H1 (cell line): ENCODE data around the gene STX5. TPM values are rescaled to one million over a fixed set of nuclear protein-coding genes. Genes with fewer than 3 reads are reported as not detected.

Source experiments
- CTCF ChIA-PET: fragments of 300-600 bp; sonication (Branson Sonifier 250); formaldehyde crosslinking; loops from one replicate; lab custom pipeline; 2021; ENCODE audit not compliant: partially characterized antibody; lab: Charles Lee
- POLR2A ChIA-PET: fragments of 300-600 bp; sonication (Branson Sonifier 250); formaldehyde crosslinking; loops from one replicate; lab custom pipeline; 2021; ENCODE audit warnings: inconsistent platforms; ENCODE audit not compliant: partially characterized antibody; lab: Charles Lee
- DNase-seq, 2 experiments: peaks; one replicate each; pipeline versions ENCODE4 v3.0.0 to v3.0.0-alpha.2; 2010 to 2022; ENCODE audit warnings: low spot score in 2 of 2, low read depth in 1 of 2, mixed read lengths in 1 of 2
- FAIRE-seq: peaks from 2 replicates; lab custom pipeline; 2011; peaks lifted over from hg19 to GRCh38; lab: Jason Lieb, UNC
- H2AFZ ChIP-seq: 2 replicates; pipeline ENCODE4 v1.8.1; 2012; ENCODE audit warnings: low read length, inconsistent platforms
- H2AK5ac ChIP-seq: 2 replicates; pipeline ENCODE4 v1.6.1; 2013; ENCODE audit warnings: low read depth, low read length
- H2BK120ac ChIP-seq: replicated peaks from 2 replicates; pipeline ENCODE3; 2013; ENCODE audit warnings: low read depth, low read length, inconsistent platforms
- H2BK12ac ChIP-seq: 2 replicates; pipeline ENCODE4 v1.6.1; 2013; ENCODE audit warnings: low read depth, low read length
- H2BK15ac ChIP-seq: 2 replicates; pipeline ENCODE4 v1.6.1; 2013; ENCODE audit warnings: low read length
- H2BK20ac ChIP-seq: 2 replicates; pipeline ENCODE4 v1.6.1; 2013; ENCODE audit warnings: low read length
- H2BK5ac ChIP-seq: 2 replicates; pipeline ENCODE4 v1.6.1; 2013; ENCODE audit warnings: low read depth, low read length
- H3K14ac ChIP-seq: 2 replicates; pipeline ENCODE4 v1.6.1; 2013; ENCODE audit warnings: inconsistent platforms; ENCODE audit not compliant: insufficient read length
- H3K18ac ChIP-seq: 2 replicates; pipeline ENCODE4 v1.6.1; 2013; ENCODE audit warnings: low read length; ENCODE audit errors: extremely low read depth
- H3K23ac ChIP-seq: 2 replicates; pipeline ENCODE4 v1.6.1; 2013; ENCODE audit warnings: inconsistent platforms; ENCODE audit not compliant: insufficient read length
- H3K23me2 ChIP-seq: 2 replicates; pipeline ENCODE4 v1.6.1; 2013; ENCODE audit warnings: low read depth, low read length
- H3K27ac ChIP-seq: 2 replicates; pipeline ENCODE4 v1.6.1; 2011; ENCODE audit warnings: low read depth, low read length, inconsistent platforms
- H3K27me3 ChIP-seq, 4 experiments: replicated peaks in 1 of 4; 1 replicate in 1 of 4; 2 replicates in 3 of 4; pipeline versions ENCODE4 v1.6.1 to v1.8.1; 2011 to 2013; ENCODE audit warnings: low read length in 3 of 4, mild to moderate bottlenecking in 3 of 4, inconsistent platforms in 2 of 4, mixed read lengths in 2 of 4, moderate library complexity in 1 of 4; ENCODE audit not compliant: control insufficient read depth in 3 of 4, insufficient read depth in 3 of 4; ENCODE audit errors: extremely low read depth in 1 of 4
- H3K36me3 ChIP-seq, 4 experiments: 2 replicates each; pipeline versions ENCODE4 v1.6.1 to v1.8.1; 2011 to 2013; ENCODE audit warnings: mild to moderate bottlenecking in 4 of 4, low read length in 3 of 4, moderate library complexity in 2 of 4, control low read depth in 1 of 4, inconsistent platforms in 1 of 4; ENCODE audit not compliant: insufficient read depth in 4 of 4, control insufficient read depth in 2 of 4
- H3K4ac ChIP-seq: replicated peaks from 2 replicates; pipeline ENCODE3; 2013; ENCODE audit warnings: low read length, low read depth, mixed read lengths, inconsistent platforms; ENCODE audit not compliant: insufficient read length
- H3K4me1 ChIP-seq, 4 experiments: replicated peaks in 1 of 4; 1 replicate in 1 of 4; 2 replicates in 3 of 4; pipeline versions ENCODE4 v1.6.1 to v1.8.1; 2011 to 2013; ENCODE audit warnings: low read length in 3 of 4, inconsistent platforms in 2 of 4, mixed read lengths in 1 of 4; ENCODE audit not compliant: insufficient read depth in 4 of 4, control insufficient read depth in 3 of 4
- H3K4me2 ChIP-seq, 2 experiments: 2 replicates each; pipeline versions ENCODE4 v1.6.1 to v1.8.1; 2011 to 2013; ENCODE audit warnings: low read depth in 2 of 2, low read length in 2 of 2, control low read depth in 1 of 2, inconsistent platforms in 1 of 2, mild to moderate bottlenecking in 1 of 2; ENCODE audit not compliant: insufficient read depth in 1 of 2
- H3K4me3 ChIP-seq, 4 experiments: fragments of 200-600, 300-600 bp in 1 of 4; sonication (generic), shearing (Covaris generic), sonication (Bioruptor Twin) in 1 of 4; 2 replicates each; pipeline versions ENCODE4 v1.5.1 to v1.8.1; 2011 to 2016; ENCODE audit warnings: low read length in 4 of 4, low read depth in 3 of 4, control low read depth in 2 of 4, inconsistent platforms in 2 of 4, mild to moderate bottlenecking in 2 of 4, mixed read lengths in 1 of 4, moderate library complexity in 1 of 4; ENCODE audit not compliant: insufficient read depth in 2 of 4; ENCODE audit errors: extremely low read depth in 1 of 4
- H3K56ac ChIP-seq: replicated peaks from 2 replicates; pipeline ENCODE3; 2013; ENCODE audit warnings: low read depth, mild to moderate bottlenecking, mixed read lengths, low read length, inconsistent platforms; ENCODE audit not compliant: insufficient read length
- H3K79me1 ChIP-seq: 2 replicates; pipeline ENCODE4 v1.6.1; 2013; ENCODE audit warnings: low read depth, low read length, control low read depth
- H3K79me2 ChIP-seq, 2 experiments: 2 replicates each; pipeline versions ENCODE4 v1.6.1 to v1.8.1; 2012 to 2013; ENCODE audit warnings: low read length in 2 of 2, mild to moderate bottlenecking in 2 of 2, inconsistent platforms in 1 of 2; ENCODE audit not compliant: insufficient read depth in 2 of 2, control insufficient read depth in 1 of 2
- H3K9ac ChIP-seq, 4 experiments: replicated peaks in 1 of 4; 1 replicate in 1 of 4; 2 replicates in 3 of 4; pipeline versions ENCODE4 v1.6.1 to v1.8.1; 2011 to 2013; ENCODE audit warnings: low read depth in 3 of 4, low read length in 3 of 4, control low read depth in 2 of 4, mild to moderate bottlenecking in 2 of 4, moderate library complexity in 2 of 4, inconsistent platforms in 1 of 4; ENCODE audit errors: extremely low read depth in 1 of 4
- H3K9me3 ChIP-seq, 2 experiments: 2 replicates each; pipeline versions ENCODE4 v1.6.1 to v1.8.1; 2012 to 2013; ENCODE audit warnings: mild to moderate bottlenecking in 2 of 2, moderate library complexity in 2 of 2, control low read depth in 1 of 2, inconsistent platforms in 1 of 2, low read depth in 1 of 2, low read length in 1 of 2, mixed read lengths in 1 of 2; ENCODE audit not compliant: insufficient read depth in 2 of 2
- H4K20me1 ChIP-seq, 2 experiments: replicated peaks in 1 of 2; 2 replicates each; pipeline versions ENCODE3 to v1.8.1; 2011 to 2013; ENCODE audit warnings: inconsistent platforms in 2 of 2, low read length in 2 of 2, mild to moderate bottlenecking in 1 of 2; ENCODE audit not compliant: insufficient read depth in 2 of 2, control insufficient read depth in 1 of 2
- H4K5ac ChIP-seq: 2 replicates; pipeline ENCODE4 v1.6.1; 2013; ENCODE audit warnings: low read length, low read depth, mixed read lengths, inconsistent platforms; ENCODE audit not compliant: insufficient read length
- H4K8ac ChIP-seq: 2 replicates; pipeline ENCODE4 v1.8.0; 2013; ENCODE audit warnings: mild to moderate bottlenecking, moderate library complexity, low read length, inconsistent platforms; ENCODE audit not compliant: insufficient read depth; ENCODE audit errors: extremely low read depth
- H4K91ac ChIP-seq: replicated peaks from 2 replicates; pipeline ENCODE3; 2013; ENCODE audit warnings: low read length, mixed read lengths, inconsistent platforms; ENCODE audit not compliant: insufficient read length
- CHD2 ChIP-seq: IDR thresholded peaks from 2 replicates; pipeline ENCODE4 v1.6.1; 2012; ENCODE audit warnings: low read length, improper control_type of control experiment
- CTCF ChIP-seq, 3 experiments: IDR thresholded peaks; 1 replicate in 2 of 3; 2 replicates in 1 of 3; pipeline versions ENCODE4 v1.5.1 to v1.6.1; 2011; ENCODE audit warnings: low read length in 3 of 3, mild to moderate bottlenecking in 3 of 3, inconsistent platforms in 2 of 3, low read depth in 1 of 3, moderate library complexity in 1 of 3; ENCODE audit not compliant: insufficient read depth in 1 of 3; ENCODE audit errors: control extremely low read depth in 1 of 3
- POU5F1 ChIP-seq: IDR thresholded peaks from 2 replicates; pipeline ENCODE4 v1.6.1; 2011; ENCODE audit warnings: low read depth, mild to moderate bottlenecking, low read length, moderate library complexity
- RAD21 ChIP-seq, 2 experiments: IDR thresholded peaks in 1 of 2; conservative IDR thresholded peaks in 1 of 2; 2 replicates each; pipeline ENCODE4 v1.6.1; 2011; ENCODE audit warnings: low read depth in 2 of 2, low read length in 2 of 2, improper control_type of control experiment in 1 of 2, inconsistent platforms in 1 of 2, mild to moderate bottlenecking in 1 of 2, moderate library complexity in 1 of 2
- RNF2 ChIP-seq: fragments of 200-900, 300-1000 bp; sonication (generic); IDR thresholded peaks from 2 replicates; pipeline ENCODE4 v1.7.1; 2016; ENCODE audit warnings: borderline replicate concordance, low read depth, mild to moderate bottlenecking, antibody characterized with exemption, low read length; ENCODE audit not compliant: poor library complexity, severe bottlenecking; ENCODE audit errors: missing control alignments
- WGBS, 2 experiments: shearing (Covaris generic) in 1 of 2; methylation state at CpG; one replicate each; pipeline versions ENCODE4 v1.1.6 to v1.1.7; 2013 to 2015; ENCODE audit warnings: low lambda C conversion rate in 2 of 2, mixed read lengths in 2 of 2, inconsistent platforms in 1 of 2, low coverage in 1 of 2, missing lambda C conversion rate in 1 of 2; ENCODE audit not compliant: insufficient replicate concordance in 2 of 2, insufficient coverage in 1 of 2, insufficient read length in 1 of 2; ENCODE audit errors: extremely low coverage in 1 of 2, missing lambda C conversion rate in 1 of 2; 5-methylcytosine and 5-hydroxymethylcytosine counted together
- polyA plus RNA-seq, 7 experiments: library from polyadenylated mRNA; depleted of rRNA in 3 of 7; stranded (reverse) in 5 of 7; unstranded in 2 of 7; fragments of >200 nt in 5 of 7; fragments of 200-250 nt in 2 of 7; gene quantifications; 1 replicate in 5 of 7; 2 replicates in 1 of 7; 4 replicates in 1 of 7; pipeline versions ENCODE4 v1.2.1 to v1.2.3, GENCODE V29; 2011 to 2013; ENCODE audit warnings: missing spikeins in 2 of 7, mixed read lengths in 2 of 7
- total RNA-seq: library from RNA; stranded (reverse); fragmentation: NEBNext Ultra II Directional; extraction: Animal tissue kit (Norgen Biotek cat#: 25700); gene quantifications from 2 replicates; pipeline ENCODE4 v1.2.1, GENCODE V29; 2021

Gene STX5
- total and polyA plus RNA-seq, 2 of the 8 experiments (the other 6 are each of a cell fraction or from before 2014, with no cell fraction given): 24.2 to 28.5 TPM

GRCh38 chr11:62788991-62789390 lies 42.9 kb downstream of the STX5 start:
- peaks cover 0 to 33% of the 10 kb centered on the region in 2 experiments; a peak in 2 of 4 replicates for H3K79me2 ChIP-seq
- no peak overlapping the region for H3K27ac ChIP-seq
- TF ChIP-seq CTCF (IDR thresholded peaks at IDR 0.05; ENCODE audit: control extremely low read depth in 1 of 3, insufficient read depth in 1 of 3, low read depth in 1 of 3, low read length in 3 of 3) (peak in 2 of 3 experiments; percentile 30 to 47; a peak in 2 of 4 replicates), RAD21 (IDR thresholded peaks at IDR 0.05 in 1 of 2, conservative IDR thresholded peaks at IDR 0.05 in 1 of 2; ENCODE audit: low read depth in 2 of 2, low read length in 2 of 2) (peak in 1 of 2 experiments; percentile 9; a peak in 1 of 4 replicates), POU5F1 (no peak), CHD2 (no peak), RNF2 (no peak)

More at GRCh38 chr11:62788991-62789390, 42.9 kb downstream of the STX5 start:
- Histone ChIP-seq H2AK5ac (no peak overlapping the region), H3K9me3 (no peaks in the 10 kb centered on the region), H3K4ac (no peak overlapping the region), H3K4me1 (peaks cover 0 to 7% (median 4%) of the 10 kb centered on the region in 4 experiments; a peak in 5 of 7 replicates), H2BK120ac (no peak overlapping the region), H4K91ac (no peak overlapping the region), H3K27me3 (no peaks in the 10 kb centered on the region), H4K5ac (no peak overlapping the region), H2BK12ac (no peak overlapping the region), H2BK15ac (no peak overlapping the region), H4K8ac (no peak overlapping the region), H2BK20ac (no peak overlapping the region), H3K56ac (no peak overlapping the region), H3K18ac (no peak overlapping the region), H4K20me1 (peaks cover 0 to 3% of the 10 kb centered on the region in 2 experiments), H3K23ac (no peak overlapping the region), H3K4me2 (no peak overlapping the region; a peak in 1 of 4 replicates), H2BK5ac (no peak overlapping the region), H3K14ac (no peak overlapping the region), H3K79me1 (peaks cover 7% of the 10 kb centered on the region; the same call in 1 of the 2 replicates), H3K9ac (no peak overlapping the region), H3K4me3 (no peak overlapping the region), H3K36me3 (peaks cover 0 to 18% (median 8%) of the 10 kb centered on the region in 4 experiments; a peak in 6 of 8 replicates), H3K23me2 (no peaks in the 10 kb centered on the region; the same call in 1 of the 2 replicates), H2AFZ (no peak overlapping the region)
- WGBS, 2 experiments: 90% methylated on average over 5 of the region's 5 CpGs; no CpG with 5 or more reads in 1 of the 2 experiments
- POLR2A ChIA-PET: interaction anchor here (0.5 to 15.9 kb wide), 26 partner anchors 8 to 217 kb away, joined by 3 to 251 read pairs (median 5); partner anchors contain the start of genes LBHD1, NXF1, SLC3A2 and STX5
- DNase-seq (peak in 1 of 2 experiments; percentile 48), FAIRE-seq (no peak)
- CTCF ChIA-PET: interaction anchor here (0.9 to 6.4 kb wide), 11 partner anchors 12 to 189 kb away, joined by 3 to 94 read pairs (median 5); partner anchors contain the start of genes HNRNPUL2, TAF6L and TTC9C
